Effector memory CD4-positive, alpha-beta T cell (primary cell): ENCODE measurements around the gene F2RL2.

Experiments
- DNase-seq, 3 donors: peaks; one replicate each; pipeline ENCODE4 v3.0.0-alpha.2; 2020
- H3K27ac ChIP-seq: 2 replicates; pipeline ENCODE4 v1.7.0; 2013; ENCODE audit warnings: mild to moderate bottlenecking, low read length, moderate library complexity; ENCODE audit not compliant: insufficient read depth, poor library complexity, severe bottlenecking
- H3K27me3 ChIP-seq: replicated peaks from 2 replicates; pipeline ENCODE4 v1.7.0; 2013; ENCODE audit warnings: mild to moderate bottlenecking, low read length; ENCODE audit not compliant: insufficient read depth, control insufficient read depth, poor library complexity, severe bottlenecking
- H3K36me3 ChIP-seq: 2 replicates; pipeline ENCODE4 v1.7.0; 2013; ENCODE audit warnings: mild to moderate bottlenecking, low read length, moderate library complexity; ENCODE audit not compliant: control insufficient read depth, insufficient read depth
- H3K4me1 ChIP-seq: 2 replicates; pipeline ENCODE4 v1.7.0; 2013; ENCODE audit warnings: low read length, mild to moderate bottlenecking; ENCODE audit not compliant: control insufficient read depth, insufficient read depth, poor library complexity, severe bottlenecking
- H3K4me3 ChIP-seq: 2 replicates; pipeline ENCODE4 v1.7.0; 2013; ENCODE audit warnings: low read length, low read depth, mild to moderate bottlenecking; ENCODE audit not compliant: insufficient read depth, poor library complexity, severe bottlenecking
- H3K9me3 ChIP-seq: 2 replicates; pipeline ENCODE4 v1.7.0; 2013; ENCODE audit warnings: mild to moderate bottlenecking, low read length, moderate library complexity; ENCODE audit not compliant: control insufficient read depth

F2RL2 gene

GRCh38 chr5:76592692-76593091 is 30.5 kb downstream of the F2RL2 start:
- peaks cover 47% of the 10 kb centered on the region for H3K36me3 ChIP-seq
- no peaks in the 10 kb centered on the region for H3K27me3 ChIP-seq
- no peak overlapping the region for H3K4me3 ChIP-seq
- DNase-seq: no peak
- H3K27ac ChIP-seq: no peak overlapping the region
- no peaks in the 10 kb centered on the region for H3K4me1 ChIP-seq
- H3K9me3 ChIP-seq: no peaks in the 10 kb centered on the region

- no peak overlapping the region for H3K4me3 ChIP-seq
- H3K9me3 ChIP-seq: no peaks in the 10 kb centered on the region
- DNase-seq: no peak
- H3K27me3 ChIP-seq: no peaks in the 10 kb centered on the region
- H3K36me3 ChIP-seq: peaks cover 37% of the 10 kb centered on the region
- H3K27ac ChIP-seq: no peak overlapping the region
- no peaks in the 10 kb centered on the region for H3K4me1 ChIP-seq
Measured at GRCh38 chr5:76591366-76591765, 31.8 kb downstream of the F2RL2 start.

- H3K9me3 ChIP-seq: no peaks in the 10 kb centered on the region
- no peaks in the 10 kb centered on the region for H3K4me1 ChIP-seq
- no peak overlapping the region for H3K4me3 ChIP-seq
- H3K27ac ChIP-seq: no peak overlapping the region
- H3K36me3 ChIP-seq: peaks cover 43% of the 10 kb centered on the region
- no peak for DNase-seq
- H3K27me3 ChIP-seq: no peaks in the 10 kb centered on the region
Measured at GRCh38 chr5:76590027-76590426, 33.2 kb downstream of the F2RL2 start.

DNA sequence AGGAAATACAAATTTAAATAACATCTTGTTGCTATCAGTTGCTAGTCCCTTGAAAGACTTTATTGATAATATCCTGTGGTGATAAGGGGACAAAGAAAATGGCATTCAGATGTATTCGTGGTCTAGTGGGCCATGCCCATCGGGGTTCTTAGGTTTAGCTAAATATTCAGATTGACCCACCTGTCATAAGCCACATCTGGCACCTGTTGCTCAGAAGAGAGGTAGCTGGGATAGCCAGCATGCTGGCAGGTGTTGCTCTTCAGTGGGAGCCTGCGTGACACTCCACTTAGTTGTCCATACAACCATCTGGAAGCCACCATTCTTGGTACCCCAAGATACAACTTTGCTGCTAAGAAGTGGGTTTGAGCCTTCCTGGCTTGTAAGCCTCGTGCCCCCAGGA is 36.7 kb downstream of the F2RL2 start:
- Histone ChIP-seq H3K27me3 (no peaks in the 10 kb centered on the region), H3K27ac (no peak overlapping the region), H3K4me1 (no peaks in the 10 kb centered on the region), H3K36me3 (peaks cover 26% of the 10 kb centered on the region), H3K4me3 (no peak overlapping the region), H3K9me3 (no peaks in the 10 kb centered on the region)
- DNase-seq: no peak

- H3K36me3 ChIP-seq: peaks cover 20% of the 10 kb centered on the region
- no peaks in the 10 kb centered on the region for H3K27me3 ChIP-seq
- no peaks in the 10 kb centered on the region for H3K4me1 ChIP-seq
- DNase-seq: no peak
- H3K9me3 ChIP-seq: no peaks in the 10 kb centered on the region
- no peak overlapping the region for H3K4me3 ChIP-seq
- H3K27ac ChIP-seq: no peak overlapping the region
Measured at GRCh38 chr5:76585783-76586217, 37.4 kb downstream of the F2RL2 start.

DNA sequence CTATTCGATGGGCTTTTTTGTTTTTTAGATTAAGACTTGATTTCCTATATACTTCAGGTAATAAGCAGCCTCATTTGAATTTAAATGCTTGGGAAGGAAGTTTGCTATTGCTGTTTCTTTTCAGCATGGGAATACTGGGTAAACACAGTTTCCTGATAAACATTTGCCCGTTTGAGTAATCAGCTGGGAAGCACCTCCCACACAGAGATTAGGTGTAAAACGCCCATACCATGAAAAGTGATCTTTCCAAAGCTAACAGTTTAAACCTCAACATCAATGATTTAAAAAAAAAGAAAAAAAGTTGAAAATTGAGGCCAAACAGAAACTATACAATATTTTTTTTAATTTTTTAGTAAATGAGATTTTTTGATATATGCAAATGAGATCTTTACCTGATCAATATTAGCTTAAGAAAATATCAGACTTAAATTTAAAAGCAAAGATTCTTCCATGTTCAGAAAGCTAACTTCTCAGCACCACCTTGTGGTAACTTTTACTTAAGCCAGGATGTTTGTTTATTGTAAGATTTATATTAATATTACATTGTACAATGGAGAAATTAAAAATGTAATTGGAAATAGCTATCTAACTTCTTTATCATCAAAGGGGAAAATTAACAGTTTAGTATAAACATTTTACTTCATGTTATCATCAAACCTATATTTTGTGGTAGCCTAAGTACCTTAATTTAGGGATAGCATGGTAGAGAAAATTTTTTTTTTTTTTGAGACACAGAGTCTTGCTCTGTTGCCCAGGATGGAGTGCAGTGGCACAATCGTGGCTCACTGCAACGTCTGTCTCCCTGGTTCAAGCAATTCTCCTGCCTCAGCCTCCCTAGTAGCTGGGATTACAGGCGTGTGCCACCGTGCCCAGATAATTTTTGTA is 39.8 kb downstream of the F2RL2 start:
- H3K27ac ChIP-seq: no peak overlapping the region
- H3K36me3 ChIP-seq: peaks cover 11% of the 10 kb centered on the region
- H3K9me3 ChIP-seq: no peaks in the 10 kb centered on the region
- no peak overlapping the region for H3K4me3 ChIP-seq
- no peak for DNase-seq
- H3K27me3 ChIP-seq: no peaks in the 10 kb centered on the region
- H3K4me1 ChIP-seq: no peaks in the 10 kb centered on the region

- DNase-seq: no peak
Measured at GRCh38 chr5:76582230-76583162, 40.7 kb downstream of the F2RL2 start.

GRCh38 chr5:76580981-76581380 is 42.2 kb downstream of the F2RL2 start:
- Histone ChIP-seq H3K36me3 (peaks cover 11% of the 10 kb centered on the region), H3K27me3 (no peaks in the 10 kb centered on the region), H3K27ac (no peak overlapping the region), H3K9me3 (no peaks in the 10 kb centered on the region), H3K4me3 (no peak overlapping the region), H3K4me1 (no peaks in the 10 kb centered on the region)
- no peak for DNase-seq

More at GRCh38 chr5:76582230-76583162, 40.7 kb downstream of the F2RL2 start:
- no peaks in the 10 kb centered on the region for H3K4me1 ChIP-seq
- no peaks in the 10 kb centered on the region for H3K27me3 ChIP-seq
- no peak overlapping the region for H3K27ac ChIP-seq
- no peak overlapping the region for H3K4me3 ChIP-seq
- no peaks in the 10 kb centered on the region for H3K9me3 ChIP-seq
- peaks cover 11% of the 10 kb centered on the region for H3K36me3 ChIP-seq

DNA sequence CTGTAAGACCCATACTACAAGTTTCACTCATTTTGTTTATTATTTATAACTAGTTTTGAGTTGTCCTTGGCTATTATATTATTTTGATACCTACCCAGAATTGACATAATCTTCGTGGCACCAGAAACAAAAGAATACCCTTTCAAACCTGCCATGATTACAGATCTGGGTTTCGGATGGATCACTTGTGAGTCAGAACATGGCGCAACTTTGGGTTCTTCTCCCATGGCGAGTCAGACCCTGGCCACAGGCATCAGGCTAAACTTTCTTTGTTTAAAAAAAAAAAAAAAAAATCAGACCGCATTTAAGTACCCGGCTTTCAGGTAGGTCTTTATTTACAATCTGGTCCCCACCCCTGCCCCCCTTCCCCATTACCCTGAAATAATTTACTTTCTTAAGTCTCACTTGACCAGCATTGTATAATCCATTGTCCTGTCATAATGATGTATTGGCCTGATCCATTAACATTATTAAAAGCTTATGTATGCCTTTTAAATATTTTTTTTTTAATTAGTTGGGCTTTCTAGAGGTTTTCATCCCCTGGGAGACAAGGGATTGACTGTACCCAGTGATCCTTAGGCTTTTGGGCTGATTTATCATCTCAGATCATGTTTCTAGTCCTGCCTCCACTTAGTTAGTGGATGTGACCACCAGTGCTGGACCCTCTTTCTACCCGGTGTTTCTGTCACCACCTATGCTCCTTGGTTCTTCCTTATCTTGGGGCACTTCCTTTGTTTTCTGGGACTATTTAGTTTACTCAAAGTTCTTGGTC is 43.9 kb downstream of the F2RL2 start:
- no peak overlapping the region for H3K27ac ChIP-seq
- H3K4me1 ChIP-seq: no peaks in the 10 kb centered on the region
- peaks cover 5% of the 10 kb centered on the region for H3K36me3 ChIP-seq
- no peak overlapping the region for H3K4me3 ChIP-seq
- DNase-seq: no peak
- H3K27me3 ChIP-seq: no peaks in the 10 kb centered on the region
- H3K9me3 ChIP-seq: no peaks in the 10 kb centered on the region
